Activated effector memory CD4-positive, alpha-beta T cell treated with Interleukin-2 at 50 U/mL for 16 hours (primary cell): Measurements from ENCODE around the gene RASSF8.
"Not testable (repeated sequence)": the region's sequence is repeated elsewhere in the genome, so short reads cannot be mapped to it uniquely, and the experiment has no call there.

ENCODE experiments used
- DNase-seq: peaks from one replicate; pipeline ENCODE4 v3.0.0-alpha.2; 2020

RASSF8 gene

DNA sequence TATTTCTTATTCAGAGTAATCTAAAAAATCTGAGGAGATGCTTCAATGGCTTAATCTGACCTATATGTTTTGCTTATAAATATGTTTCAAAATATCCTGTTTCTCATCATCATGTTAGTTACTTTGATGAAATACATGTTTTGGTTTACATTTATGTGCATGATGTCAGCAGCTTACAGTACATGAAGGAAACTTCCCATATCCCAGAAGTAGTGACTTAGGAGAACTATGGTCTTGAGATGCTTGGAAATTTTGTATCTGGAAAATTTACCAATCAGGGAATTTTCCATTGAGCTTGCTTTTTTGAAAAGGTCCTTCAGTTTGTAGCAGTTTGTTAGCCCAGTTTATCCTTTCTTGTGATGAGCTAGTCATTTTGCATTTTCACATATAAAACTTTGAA is 73.3 kb downstream of the RASSF8 start:
- DNase-seq: no peak

DNA sequence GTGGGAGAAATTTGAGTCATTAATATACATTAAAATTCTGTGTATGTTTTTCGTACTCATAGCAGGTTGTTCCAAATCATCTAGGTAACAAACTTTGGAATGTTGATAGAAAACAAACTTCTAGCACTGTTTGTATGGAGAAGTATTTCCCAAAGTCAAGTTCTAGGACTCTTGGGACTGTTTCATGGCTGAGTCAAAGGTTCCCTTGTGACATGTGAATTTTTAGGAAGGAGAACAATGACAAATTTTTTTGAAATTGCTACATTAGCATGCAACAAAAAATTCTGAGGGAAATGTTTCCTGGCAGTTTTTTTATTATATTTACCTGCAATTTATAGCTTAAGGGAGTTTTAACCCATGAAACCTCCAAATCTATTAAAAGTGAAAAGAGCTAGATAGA is 73.8 kb downstream of the RASSF8 start:
- DNase-seq: no peak

DNA sequence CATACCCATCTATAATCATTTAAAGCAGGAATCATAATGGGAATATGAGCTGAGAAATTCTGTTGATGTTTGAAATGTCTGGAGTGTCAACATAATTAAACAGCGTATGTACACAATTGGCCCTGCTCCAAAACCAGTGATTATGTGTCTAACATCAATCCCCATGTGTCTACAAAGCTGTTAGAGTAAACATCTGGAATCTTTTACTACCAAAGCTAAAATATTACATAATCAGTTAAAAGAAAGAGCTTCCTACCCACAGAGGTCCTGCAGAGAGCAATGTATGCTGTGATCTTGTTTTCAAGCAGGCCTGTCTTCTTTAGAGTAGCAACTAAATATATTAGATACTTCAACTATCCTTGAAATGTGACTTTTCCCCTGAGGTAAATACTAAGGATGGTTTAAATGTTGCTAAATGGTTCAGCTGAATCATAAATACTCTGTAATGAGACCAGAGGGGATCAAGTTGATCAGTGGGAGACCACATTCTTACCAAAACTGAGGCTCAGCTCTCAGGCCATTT is 74.3 kb downstream of the RASSF8 start:
- DNase-seq: no peak

DNA sequence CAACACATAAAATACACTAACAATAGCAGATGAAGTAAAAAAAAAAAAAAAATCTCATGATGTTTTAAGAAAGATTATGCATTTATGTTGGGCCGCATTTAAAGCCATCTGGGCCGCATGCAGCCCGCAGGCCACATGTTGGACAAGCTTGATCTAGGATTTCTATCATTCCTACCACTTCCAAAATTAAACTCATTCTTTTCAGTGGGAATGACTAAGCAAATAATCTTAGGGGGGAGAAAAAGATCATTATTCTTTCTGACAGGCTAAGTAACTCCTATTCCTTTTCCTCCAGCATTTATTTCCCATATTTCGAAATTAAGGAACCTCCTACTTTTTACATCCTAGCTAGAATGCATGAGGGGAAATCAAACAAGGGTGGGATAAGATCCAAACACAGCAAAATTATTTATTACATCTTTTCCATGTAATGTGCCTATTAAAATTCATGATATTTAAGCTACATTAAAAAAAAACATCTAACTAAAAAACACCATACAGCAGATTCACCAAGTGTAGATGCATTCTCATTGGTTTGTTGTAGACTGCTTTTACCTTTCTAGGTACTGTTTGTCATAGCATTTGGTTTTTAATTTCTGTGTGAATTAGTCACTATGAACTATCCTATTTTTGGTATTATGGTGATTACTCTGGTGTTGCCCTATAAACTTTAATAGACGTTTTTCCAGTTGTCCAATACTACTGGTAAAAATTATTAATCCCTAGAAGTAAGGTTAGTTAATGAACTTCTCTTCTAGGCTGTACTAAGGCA is 76.1 kb downstream of the RASSF8 start:
- no peak for DNase-seq

DNA sequence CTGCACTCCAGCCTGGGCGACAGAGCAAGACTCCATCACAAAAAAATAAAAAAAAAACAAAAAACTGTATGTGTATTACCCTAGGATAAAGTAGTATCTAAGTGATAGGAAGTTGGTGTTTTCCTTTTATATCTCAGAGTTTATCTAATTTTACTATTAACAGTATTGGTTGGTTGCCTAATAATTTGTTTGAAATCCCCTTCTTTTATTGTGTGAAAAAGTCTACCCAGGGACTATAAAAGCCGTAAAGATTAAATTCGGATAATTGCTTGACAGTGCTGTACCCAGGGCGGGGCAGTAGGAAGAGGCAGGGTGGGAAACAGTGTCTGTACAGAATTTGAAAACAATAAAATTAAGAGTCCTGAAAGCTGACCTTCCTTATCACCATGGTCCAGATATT is 78.4 kb downstream of the RASSF8 start:
- DNase-seq: no peak

DNA sequence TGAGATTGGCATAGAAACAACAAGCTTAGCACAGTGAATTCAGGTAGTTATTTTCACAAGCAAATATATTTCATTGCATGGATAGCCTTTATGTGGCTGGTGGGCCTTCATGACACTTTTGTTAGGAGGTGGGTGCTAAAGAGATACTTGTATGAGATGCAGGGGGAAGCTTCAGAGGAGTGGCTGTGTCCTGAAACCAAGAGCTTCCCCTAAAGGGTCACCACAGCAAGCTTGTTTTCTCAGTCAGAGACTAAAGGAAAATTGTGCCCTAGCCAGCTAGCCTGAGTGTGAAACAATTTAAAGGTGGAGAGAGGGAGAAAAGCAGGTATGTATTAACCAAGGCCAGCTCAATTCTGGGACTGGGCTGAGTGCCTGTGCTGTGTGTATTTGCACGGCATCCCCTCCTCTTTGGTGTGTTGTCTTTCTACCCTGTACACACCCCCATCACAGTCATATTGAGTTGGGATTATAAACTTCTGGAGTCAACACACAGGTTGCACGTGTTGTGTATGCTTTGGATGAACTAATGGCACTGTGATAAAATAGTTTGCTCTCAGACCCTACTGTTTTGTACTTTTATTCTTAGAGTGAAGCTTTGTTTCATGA is 79.2 kb downstream of the RASSF8 start:
- no peak for DNase-seq

DNA sequence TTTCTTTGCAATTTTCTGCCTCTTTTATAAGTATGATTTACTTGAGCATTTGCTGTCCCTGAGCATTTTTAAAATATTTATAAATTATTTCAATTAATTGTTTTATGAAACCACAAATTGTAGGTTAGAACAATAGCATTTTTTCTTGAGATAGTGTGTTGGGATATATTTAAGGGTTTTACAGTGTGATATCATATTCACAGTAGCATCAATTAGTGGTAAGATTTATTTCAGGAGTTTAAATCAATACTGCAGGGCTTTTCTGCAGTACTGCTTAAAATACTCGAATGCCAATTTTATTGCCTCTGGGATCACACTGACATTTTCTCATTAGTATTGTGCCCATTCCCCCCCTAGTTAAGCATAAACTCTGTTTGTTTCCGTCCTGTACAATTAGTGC is 84.2 kb downstream of the RASSF8 start:
- DNase-seq: no peak

DNA sequence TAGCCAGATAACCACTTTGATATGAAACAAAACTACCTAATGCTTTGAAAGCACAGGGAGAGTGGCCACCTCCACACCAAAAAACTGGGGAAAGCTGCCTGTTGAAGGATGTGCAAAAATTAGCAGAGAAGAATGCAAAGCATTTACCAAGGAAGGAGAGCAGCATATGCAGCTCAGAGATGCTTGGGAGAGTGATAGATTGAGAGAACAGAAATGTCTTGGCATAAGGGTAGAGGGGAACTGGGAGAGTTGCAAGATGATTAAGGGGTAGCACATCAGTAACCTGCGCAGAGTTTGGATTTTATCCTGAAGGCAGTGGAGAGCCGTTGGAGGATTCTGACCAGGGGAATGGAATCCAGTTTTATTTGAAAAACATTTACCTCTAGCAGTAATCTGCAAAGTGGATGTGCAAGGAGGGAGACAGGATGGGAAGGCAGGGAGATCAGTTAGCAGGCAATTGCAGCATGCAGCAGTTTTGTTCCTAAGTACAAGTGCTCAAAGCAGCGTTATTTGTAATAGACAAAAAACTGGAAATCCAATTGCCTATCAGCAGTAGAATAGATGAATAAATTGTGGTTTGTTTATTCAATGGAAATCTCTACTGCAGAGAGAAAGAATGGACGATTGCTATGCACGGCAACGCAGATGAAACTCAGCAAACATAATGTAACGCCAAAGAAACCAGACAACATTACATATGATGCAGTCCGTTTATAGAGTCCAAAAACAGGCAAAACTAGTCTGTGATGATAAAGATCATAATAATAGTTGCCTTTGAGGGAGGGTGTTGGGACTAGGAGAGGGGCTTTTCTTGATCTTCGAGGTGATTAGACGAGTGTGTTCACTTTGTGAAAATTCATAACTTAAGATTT is 84.9 kb downstream of the RASSF8 start:
- no peak for DNase-seq

DNA sequence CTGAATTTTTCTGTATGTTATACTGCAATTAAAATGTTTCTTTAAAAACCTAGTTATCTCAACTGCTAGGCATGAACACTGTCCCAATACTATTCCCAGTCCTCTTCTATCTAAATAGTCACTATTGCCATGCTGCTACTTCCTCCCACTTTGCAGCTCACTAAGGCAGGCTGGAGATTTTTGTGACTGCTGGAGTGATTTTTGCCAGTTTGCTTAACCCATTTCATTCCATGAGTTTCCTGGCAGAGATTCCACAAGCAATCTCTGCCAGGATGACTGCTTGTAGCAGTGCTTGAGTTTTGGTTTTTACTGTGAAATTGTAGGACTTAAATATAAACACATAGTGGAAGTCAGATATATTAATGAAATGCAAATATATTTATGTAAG is 85.5 kb downstream of the RASSF8 start:
- DNase-seq: no peak

DNA sequence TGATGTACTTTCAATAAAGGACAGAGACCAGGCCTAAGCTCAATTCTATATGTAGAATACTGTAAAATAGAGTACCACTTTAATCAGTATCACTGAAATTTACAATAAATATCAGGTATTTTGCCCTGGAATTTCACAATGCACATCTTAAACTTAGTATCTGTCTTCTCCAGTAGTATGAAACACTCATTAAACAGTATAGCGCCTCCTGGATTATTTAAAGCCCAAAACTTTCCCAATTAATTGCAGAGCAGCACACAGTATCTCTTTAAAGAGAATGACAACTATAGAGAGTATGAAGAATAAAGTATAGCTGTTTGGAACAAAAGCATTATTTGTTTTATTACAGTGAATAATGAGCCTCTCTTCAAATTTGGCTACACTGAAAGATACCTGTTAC is 86.1 kb downstream of the RASSF8 start:
- no peak for DNase-seq

DNA sequence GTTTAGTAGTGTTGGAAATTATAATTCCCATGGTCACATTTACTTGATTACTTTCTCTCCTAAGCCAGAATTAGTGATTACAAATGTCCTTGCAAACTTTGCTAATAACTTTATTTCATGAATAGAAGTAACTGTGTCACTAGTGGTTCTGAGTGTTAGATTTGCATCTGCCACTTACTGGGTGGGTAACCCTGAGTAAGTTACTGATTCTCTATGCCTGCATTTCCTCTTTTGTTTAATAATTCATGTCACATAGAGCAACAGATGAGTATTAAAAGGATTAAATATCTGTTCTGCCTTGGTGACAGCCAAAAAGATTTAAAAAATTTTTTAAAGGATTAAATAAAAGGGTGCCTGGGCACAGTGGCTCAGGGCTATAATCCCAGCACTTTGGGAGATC is 87.7 kb downstream of the RASSF8 start:
- no peak for DNase-seq

DNA sequence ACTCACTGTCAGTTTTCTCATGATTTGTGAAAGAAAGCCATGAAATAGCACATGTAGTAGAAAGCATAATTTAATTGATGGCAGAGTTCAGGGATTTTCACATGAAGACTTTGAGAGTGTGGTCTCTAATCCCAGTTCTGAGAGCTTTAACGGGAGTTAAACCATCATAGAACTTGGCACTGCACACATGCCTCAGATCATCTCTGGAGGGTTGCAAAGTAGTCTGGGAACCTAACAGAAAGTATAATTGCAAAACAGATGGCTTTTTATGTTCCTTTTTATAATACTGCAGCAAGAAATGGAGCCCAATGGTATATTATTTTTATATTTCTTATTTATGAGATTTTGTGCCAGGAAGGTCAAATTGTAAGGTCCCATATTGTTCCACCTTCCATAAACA is 88.4 kb downstream of the RASSF8 start:
- DNase-seq: no peak

DNA sequence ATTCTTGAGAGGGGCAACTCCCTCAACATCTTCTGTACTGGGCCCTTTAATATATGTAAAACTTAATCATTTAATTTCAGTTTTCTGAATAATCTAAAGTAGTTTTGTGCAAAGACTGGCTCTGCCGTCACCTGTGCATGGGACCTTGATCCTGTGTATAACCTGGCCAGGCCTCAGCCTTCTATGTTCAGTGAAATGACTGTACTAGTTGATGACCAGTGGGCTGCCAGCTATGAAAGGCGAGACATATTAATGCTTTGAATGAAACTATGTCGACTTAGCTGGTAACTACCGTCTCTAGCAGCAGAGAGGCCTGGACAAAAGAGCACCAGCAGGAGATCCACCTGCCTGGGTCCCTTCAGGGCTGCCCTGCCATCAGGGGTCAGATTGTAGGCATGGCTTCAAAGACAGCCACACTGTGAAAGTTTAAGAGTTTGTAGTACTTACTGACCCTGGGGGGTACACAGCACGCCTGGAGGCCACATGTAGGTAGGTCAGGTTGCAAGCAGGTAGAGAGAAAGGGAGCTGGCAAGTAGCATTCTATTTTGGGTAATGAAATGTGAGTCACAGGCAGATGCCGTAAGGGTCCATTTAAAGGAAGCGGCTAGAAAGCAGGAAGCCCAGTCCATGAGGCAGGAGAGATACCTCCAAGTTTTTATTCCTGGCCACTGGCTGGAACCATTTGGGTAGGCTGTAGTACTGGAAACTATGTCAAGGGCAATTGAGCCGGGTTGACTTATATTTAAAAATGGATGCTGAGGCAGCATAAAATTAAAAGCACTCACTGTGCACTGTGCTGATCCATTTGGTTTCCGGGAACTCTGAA is 89.1 kb downstream of the RASSF8 start:
- DNase-seq: no peak

DNA sequence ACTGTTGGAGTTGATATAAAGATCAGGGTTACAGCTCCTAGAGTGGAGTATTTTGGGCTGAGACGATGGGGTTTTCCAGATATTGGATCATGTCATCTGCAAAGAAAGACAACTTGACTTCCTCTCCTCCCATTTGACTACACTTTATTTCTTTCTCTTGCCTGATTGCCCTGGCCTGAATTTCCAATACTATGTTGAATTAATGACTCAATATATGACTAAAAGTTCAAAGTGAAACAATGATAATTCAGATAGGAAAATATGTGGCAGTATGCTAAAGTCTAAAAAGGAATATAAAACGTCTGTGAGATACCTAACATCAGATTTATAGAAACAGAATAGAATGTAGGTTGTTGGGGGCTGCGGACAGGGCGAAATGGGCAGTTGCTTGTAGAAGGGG is 94.2 kb downstream of the RASSF8 start:
- DNase-seq: no peak

DNA sequence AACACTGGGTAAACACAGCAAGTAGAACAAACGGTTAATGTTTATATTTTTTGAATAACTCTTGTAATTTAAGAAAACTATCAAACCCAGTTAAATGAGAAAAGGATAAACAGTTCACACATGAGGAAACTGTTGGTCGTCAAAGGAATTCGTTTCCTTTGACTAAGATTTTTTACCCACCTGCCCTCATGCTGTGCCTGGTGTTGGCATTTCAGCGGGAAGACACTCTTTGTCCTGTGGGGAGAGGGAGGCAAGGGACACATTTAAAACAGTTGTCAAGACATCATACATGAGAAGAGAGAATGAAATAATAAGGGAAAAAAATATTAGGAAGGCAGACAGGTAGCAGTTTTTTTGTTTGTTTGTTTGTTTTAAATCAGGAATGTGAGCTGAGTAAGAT is 95.9 kb downstream of the RASSF8 start:
- DNase-seq: no peak

DNA sequence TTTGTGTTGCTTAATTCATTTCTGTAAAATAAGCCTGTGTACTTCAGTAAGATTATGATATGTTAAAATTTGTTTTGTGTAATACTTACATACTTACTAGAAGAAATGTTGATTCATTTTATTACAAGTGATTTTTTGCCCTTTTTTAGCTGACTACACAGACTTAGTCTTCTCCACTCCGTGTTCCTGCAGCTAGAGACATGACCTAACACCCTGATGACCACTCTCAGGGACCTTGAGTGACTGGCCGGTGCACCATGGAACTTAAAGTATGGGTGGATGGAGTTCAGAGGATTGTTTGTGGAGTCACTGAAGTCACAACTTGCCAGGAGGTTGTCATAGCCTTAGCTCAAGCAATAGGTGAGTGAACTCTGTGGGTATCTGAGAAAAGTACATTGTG is 96.6 kb downstream of the RASSF8 start:
- DNase-seq: no peak

DNA sequence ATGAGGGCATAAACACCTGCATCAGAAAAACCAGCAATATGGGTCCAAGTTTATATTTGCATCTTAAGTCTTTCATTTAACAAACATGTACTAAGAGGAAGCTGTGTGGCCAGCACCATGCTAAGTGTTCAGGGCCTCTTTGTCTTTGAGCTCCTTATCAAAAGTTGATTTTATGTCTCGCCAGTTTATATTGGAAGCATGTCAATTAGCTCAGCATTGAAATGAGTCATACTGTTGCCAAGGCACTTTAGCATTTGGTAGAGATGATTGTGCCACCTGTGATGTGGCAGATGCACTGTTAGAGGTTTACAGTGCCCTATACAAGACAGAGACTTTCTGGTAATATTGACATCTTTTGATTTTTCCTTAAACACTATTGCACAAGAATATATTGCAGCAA is 97.9 kb downstream of the RASSF8 start:
- DNase-seq: no peak

DNA sequence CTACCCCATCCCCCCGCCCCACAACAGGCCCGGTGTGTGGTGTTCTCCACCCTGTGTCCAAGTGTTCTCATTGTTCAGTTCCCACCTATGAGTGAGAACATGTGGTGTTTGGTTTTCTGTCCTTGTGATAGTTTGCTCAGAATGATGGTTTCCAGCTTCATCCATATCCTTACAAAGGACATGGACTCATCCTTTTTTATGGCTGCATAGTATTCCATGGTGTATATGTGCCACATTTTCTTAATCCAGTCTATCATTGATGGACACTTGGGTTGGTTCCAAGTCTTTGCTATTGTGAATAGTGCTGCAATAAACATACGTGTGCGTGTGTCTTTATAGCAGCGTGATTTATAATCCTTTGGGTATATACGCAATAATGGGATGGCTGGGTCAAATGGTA is 98.8 kb downstream of the RASSF8 start:
- not testable (repeated sequence) for DNase-seq

DNA sequence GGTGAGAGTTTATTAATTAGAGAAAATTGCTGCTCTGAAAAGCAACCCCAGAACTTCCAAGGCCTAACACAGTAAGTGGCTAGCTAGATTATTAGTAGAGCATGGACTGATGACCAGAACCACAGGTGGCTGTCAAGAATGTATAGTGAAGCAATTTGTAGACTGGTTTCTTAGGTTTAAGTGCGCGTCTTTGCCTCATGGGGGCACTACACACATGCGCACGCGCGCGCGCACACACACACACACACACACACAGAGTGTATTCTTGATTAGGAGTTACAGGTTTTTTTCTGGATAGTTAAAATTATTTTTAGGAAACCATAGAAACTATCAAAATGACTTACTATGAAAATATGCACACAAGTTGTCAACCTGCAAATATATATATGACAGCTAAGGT is 99.8 kb downstream of the RASSF8 start:
- no peak for DNase-seq

DNA sequence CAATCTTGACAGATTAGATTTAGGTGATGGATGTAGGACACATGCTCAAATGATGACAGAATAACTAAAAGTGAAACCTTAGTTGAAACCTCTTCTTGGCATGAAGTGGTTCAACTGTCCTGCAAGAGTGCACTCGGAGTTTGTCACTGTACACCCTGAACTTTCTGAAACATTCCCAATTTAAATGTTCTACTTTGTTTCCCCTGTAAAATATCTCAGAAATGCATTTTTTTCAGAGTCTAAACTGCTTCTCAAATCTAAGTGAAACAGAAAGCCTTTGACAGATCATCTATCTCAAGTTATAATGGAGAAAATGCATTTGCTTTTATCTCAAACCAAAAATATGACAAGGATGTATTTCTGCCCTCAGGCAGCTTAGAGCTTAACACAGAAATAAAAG is 100.3 kb downstream of the RASSF8 start:
- no peak for DNase-seq

DNA sequence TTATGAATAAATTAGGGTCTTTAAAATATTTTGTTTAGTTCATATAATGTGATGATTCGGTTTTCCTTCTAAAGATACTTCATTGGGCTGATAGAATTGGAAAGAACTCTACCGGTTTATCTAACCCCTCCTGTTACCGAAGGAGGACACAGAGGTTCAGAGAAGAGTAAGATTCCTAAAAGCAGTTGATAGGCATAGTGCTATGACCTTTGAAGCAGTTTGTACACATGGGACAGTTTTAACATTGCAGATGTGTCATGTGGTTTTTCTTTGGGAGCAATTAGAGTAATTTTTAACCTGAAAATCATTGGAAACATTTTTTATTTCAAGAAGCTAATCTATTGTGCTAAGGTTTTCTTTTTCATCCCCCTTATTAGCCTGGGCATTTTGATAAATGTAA is 103.5 kb downstream of the RASSF8 start:
- DNase-seq: no peak

DNA sequence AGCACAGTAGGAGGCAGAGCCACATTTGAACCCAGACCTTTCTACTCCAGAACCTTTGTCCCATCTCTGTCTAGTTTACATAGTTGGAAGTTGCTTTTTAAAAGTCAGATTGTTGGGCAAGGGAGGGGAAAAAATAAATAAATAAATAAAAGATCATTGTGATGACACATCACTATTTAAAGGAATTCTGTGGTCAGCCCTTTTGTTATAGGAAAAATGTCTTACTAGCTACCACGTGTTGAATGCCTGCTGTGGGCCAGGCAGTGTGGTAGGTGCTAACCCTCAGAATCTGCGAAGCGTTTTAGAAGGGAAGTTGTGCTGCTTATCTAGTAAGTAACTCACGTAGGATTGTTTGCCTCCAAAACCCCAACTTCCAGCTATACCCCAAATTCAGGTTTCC is 104.1 kb downstream of the RASSF8 start:
- DNase-seq: no peak

DNA sequence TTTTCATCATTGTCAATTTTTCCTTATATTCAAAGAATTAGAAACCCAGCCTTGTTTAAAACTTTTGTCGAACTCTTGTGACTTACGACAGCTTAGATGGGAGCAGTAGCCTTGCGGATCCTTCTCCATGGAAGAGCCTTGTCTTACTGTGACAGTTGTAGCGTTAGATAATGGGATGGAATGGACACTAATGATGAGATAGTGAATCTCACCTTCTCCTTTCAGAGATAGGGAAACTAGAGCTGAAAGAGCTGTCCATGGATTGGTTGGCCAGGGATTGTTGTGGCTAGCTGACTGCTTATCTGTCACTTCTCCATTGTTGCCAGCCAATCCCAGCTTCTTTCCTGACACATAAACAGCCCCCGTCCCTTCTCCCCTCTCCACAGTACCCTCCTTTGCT is 107.0 kb downstream of the RASSF8 start:
- no peak for DNase-seq
